ENCODE results near the gene MCOLN2. TPM values are rescaled to one million over a fixed set of nuclear protein-coding genes. Genes with fewer than 3 reads are reported as not detected.

Gene MCOLN2
- total RNA-seq, 2 donors from 2014 or later: 1.1 to 6.8 TPM

DNA sequence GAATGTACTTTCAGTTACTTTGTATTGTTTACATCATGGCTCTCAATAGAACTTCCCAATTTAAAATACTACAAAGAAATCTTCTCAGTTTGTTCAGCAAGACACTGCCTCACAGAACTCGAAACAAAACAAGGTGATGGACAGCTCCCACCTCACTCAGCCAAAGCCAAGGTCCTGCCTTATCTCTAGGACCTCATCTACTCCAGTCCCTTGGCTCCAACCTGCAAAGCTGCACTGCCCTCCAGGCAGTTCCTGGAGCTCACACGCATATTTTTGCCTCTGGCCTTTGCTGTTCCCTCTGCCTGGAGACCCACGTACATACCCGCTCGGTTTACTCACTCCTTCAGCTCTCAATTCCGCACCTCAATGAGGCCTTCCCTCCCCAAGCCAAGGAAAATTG lies 40.3 kb downstream of the MCOLN2 start:
- no peaks in the 10 kb centered on the region for H3K4me1 ChIP-seq (replicated peaks)
- H3K9me3 ChIP-seq: no peaks in the 10 kb centered on the region
- intact Hi-C loops (cut with DNase I): no loop called here
- H3K27ac ChIP-seq: no peak overlapping the region
- no peaks in the 10 kb centered on the region for H3K27me3 ChIP-seq (replicated peaks; ENCODE audit: insufficient read depth)
- 57% methylated on average over 6 of the region's 6 CpGs for whole genome bisulfite sequencing
- no peaks in the 10 kb centered on the region for H3K36me3 ChIP-seq
- TF ChIP-seq, protein P1, sequence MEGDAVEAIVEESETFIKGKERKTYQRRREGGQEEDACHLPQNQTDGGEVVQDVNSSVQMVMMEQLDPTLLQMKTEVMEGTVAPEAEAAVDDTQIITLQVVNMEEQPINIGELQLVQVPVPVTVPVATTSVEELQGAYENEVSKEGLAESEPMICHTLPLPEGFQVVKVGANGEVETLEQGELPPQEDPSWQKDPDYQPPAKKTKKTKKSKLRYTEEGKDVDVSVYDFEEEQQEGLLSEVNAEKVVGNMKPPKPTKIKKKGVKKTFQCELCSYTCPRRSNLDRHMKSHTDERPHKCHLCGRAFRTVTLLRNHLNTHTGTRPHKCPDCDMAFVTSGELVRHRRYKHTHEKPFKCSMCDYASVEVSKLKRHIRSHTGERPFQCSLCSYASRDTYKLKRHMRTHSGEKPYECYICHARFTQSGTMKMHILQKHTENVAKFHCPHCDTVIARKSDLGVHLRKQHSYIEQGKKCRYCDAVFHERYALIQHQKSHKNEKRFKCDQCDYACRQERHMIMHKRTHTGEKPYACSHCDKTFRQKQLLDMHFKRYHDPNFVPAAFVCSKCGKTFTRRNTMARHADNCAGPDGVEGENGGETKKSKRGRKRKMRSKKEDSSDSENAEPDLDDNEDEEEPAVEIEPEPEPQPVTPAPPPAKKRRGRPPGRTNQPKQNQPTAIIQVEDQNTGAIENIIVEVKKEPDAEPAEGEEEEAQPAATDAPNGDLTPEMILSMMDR (IDR thresholded peaks at IDR 0.05): no peak
- no peak for TF ChIP-seq POLR2AphosphoS5 (IDR thresholded peaks at IDR 0.05)
- no peak for TF ChIP-seq POLR2A (IDR thresholded peaks at IDR 0.05)
- no peak overlapping the region for H3K4me3 ChIP-seq
- no peak for DNase-seq (ENCODE audit: low spot score)

DNA sequence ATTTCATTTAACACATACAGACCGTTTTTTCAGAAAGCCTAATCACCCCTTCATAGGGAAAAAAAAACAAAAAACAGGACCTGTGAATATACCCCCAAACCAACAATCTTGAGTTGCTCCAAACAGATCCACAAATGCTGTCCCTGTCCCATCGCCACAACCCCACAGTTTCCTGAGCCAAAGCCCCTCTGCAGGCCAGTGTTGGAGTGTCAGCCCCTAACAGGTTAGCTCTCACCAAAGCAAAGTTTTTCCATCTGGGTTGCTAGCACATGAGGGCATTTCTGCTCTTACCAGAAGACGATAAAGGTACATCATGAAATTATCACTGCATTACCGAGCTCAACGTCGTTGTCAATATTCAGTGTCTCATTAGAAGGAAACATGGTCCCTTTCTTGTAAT lies 40.8 kb downstream of the MCOLN2 start:
- 90% methylated on average over 6 of the region's 6 CpGs for WGBS
- no peaks in the 10 kb centered on the region for H3K27me3 ChIP-seq (replicated peaks; ENCODE audit: insufficient read depth)
- DNase-seq (ENCODE audit: low spot score): no peak
- no peak overlapping the region for H3K4me3 ChIP-seq
- H3K36me3 ChIP-seq: no peaks in the 10 kb centered on the region
- H3K4me1 ChIP-seq (replicated peaks): no peaks in the 10 kb centered on the region
- TF ChIP-seq, protein P1 (IDR thresholded peaks at IDR 0.05): no peak
- TF ChIP-seq POLR2AphosphoS5 (IDR thresholded peaks at IDR 0.05) (no peak), POLR2A (IDR thresholded peaks at IDR 0.05) (no peak)
- intact Hi-C loops (cut with DNase I): no loop called here
- H3K9me3 ChIP-seq: no peaks in the 10 kb centered on the region
- no peak overlapping the region for H3K27ac ChIP-seq

DNA sequence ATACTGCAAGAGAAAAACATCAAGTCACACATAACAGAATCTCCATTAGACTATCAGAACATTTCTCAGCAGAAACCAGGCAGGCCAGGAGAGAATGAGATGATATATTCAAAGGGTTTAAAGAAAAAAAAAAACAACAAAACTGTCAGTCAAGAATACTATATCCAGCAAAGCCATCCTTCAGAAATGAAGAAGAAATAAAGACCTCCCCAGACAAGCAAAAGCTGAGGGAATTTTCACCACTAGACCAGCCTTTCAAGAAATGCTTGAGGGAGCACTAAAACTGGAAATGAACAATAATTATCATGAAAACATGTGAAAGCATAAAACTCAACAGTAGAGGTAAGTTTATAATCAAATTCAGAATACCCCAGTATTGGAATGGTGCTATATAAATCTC lies 47.2 kb downstream of the MCOLN2 start:
- no peaks in the 10 kb centered on the region for H3K4me1 ChIP-seq (replicated peaks)
- H3K4me3 ChIP-seq: no peak overlapping the region
- no peak for DNase-seq (ENCODE audit: low spot score)
- no peaks in the 10 kb centered on the region for H3K36me3 ChIP-seq
- H3K27ac ChIP-seq: no peak overlapping the region
- H3K27me3 ChIP-seq (replicated peaks; ENCODE audit: insufficient read depth): no peaks in the 10 kb centered on the region
- no peaks in the 10 kb centered on the region for H3K9me3 ChIP-seq
- intact Hi-C loops (cut with DNase I): loop anchor here (5.0 kb wide), 1 partner anchor 308 kb away; the partner anchor contains the start of gene C1orf52
- TF ChIP-seq, protein P1 (IDR thresholded peaks at IDR 0.05): no peak
- TF ChIP-seq POLR2A (IDR thresholded peaks at IDR 0.05): no peak
- no peak for TF ChIP-seq POLR2AphosphoS5 (IDR thresholded peaks at IDR 0.05)

DNA sequence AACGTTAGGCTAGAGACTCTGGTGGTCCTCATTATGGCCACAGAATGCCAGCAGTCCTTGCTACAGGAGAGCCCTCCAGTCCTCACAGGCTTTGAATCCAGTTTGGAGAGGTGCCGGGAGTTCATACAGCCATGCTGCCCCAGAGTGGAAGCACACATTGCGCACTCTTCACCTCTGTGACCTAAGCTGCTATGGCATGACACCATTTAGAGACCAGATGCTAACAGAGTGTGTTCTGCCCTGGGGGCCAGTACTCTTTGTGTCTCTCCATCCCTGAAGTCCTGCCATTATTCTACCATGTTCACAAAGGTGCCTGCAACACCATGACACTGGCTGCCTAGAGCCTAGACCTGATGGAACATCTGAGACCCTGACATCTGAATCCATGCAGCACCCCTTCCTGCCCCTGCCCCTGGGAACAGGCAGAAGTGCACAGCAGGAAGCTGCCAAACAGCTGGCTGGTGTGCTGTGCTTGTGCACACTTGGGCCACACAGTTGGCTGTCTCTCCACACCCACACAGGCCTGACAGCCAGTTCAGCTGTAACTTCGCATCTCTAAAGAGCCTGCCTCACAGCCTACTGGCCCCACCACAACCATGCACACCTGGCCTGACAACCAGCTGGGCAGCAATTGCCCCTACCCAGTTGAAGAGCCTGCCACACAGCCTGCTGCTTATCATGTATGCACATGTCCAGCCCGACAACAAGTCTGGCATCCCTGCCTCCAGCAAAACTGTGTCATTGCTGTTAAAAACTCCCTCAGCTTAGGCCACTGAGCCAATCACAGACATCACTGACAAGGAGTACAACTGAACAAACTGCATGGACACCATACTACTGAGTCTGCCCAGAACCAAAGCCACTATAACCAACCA lies 49.1 kb downstream of the MCOLN2 start:
- Histone ChIP-seq H3K27me3 (replicated peaks; ENCODE audit: insufficient read depth) (no peaks in the 10 kb centered on the region), H3K9me3 (no peaks in the 10 kb centered on the region), H3K4me3 (no peak overlapping the region), H3K4me1 (replicated peaks) (no peaks in the 10 kb centered on the region), H3K36me3 (no peaks in the 10 kb centered on the region), H3K27ac (no peak overlapping the region)
- DNase-seq (ENCODE audit: low spot score): no peak
- intact Hi-C loops (cut with DNase I): loop anchor here (5.0 kb wide), 1 partner anchor 310 kb away; the partner anchor contains the start of gene C1orf52
- WGBS: 82% methylated on average over 5 of the region's 5 CpGs
- TF ChIP-seq, protein P1 (IDR thresholded peaks at IDR 0.05): no peak
- TF ChIP-seq POLR2AphosphoS5 (IDR thresholded peaks at IDR 0.05) (no peak), POLR2A (IDR thresholded peaks at IDR 0.05) (no peak)

DNA sequence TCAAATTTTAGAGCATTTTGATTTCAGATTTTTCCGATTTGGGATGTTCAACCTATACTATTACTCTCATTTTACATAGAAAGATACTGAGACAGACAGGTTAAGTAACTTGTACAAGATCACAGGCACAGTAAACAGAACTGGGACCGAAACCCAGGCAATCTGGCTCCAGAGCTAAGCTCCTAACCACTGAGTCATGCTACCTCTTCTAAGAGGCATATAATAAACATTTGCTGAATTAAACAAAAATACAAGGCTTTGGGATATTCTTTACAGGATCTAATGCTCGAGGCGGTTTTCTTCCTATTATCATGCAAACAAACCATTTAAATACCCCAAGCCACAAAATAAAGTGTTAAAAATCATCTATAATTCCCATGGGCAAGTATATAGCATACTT lies 50.3 kb downstream of the MCOLN2 start:
- Histone ChIP-seq H3K27ac (no peak overlapping the region), H3K27me3 (replicated peaks; ENCODE audit: insufficient read depth) (no peaks in the 10 kb centered on the region), H3K4me3 (no peak overlapping the region), H3K36me3 (no peaks in the 10 kb centered on the region), H3K9me3 (no peaks in the 10 kb centered on the region), H3K4me1 (replicated peaks) (no peaks in the 10 kb centered on the region)
- DNase-seq (ENCODE audit: low spot score): no peak
- 96% methylated on average over 4 of the region's 4 CpGs for WGBS
- no peak for TF ChIP-seq POLR2A (IDR thresholded peaks at IDR 0.05)
- TF ChIP-seq, protein P1 (IDR thresholded peaks at IDR 0.05): no peak
- no peak for TF ChIP-seq POLR2AphosphoS5 (IDR thresholded peaks at IDR 0.05)
- intact Hi-C loops (cut with DNase I): loop anchor here (5.0 kb wide), 1 partner anchor 311 kb away; the partner anchor contains the start of gene C1orf52

Data from prostate gland (tissue), 2 donors.